HG03196 (cell line): ENCODE data around the gene GBGT1.

Experiments
- ATAC-seq: cut with Tn5 transposase; IDR thresholded peaks from one replicate; pipeline ENCODE4 v1.9.1; 2021; ENCODE audit not compliant: unreplicated experiment

GBGT1 gene

GRCh38 chr9:133104718-133105460 lies 58.8 kb downstream of the GBGT1 start:
- ATAC-seq: no peak

- ATAC-seq: no peak
Observed at GRCh38 chr9:133103987-133104505, 59.7 kb downstream of the GBGT1 start.

GRCh38 chr9:133103183-133103986 lies 60.3 kb downstream of the GBGT1 start:
- ATAC-seq: no peak
